A673 (cell line): ENCODE data around the gene FMN2.

Experiments used
- EZH2 ChIP-seq: fragments of 200-600 bp; sonication (generic); IDR thresholded peaks from 2 replicates; pipeline ENCODE4 v1.6.1; 2017; ENCODE audit warnings: borderline replicate concordance, low read depth, mild to moderate bottlenecking, mixed read lengths, antibody characterized with exemption, low read length; ENCODE audit not compliant: poor library complexity, severe bottlenecking
- TF ChIP-seq, protein P1 (sequence below): fragments of 300-800, 200-600 bp; sonication (generic); conservative IDR thresholded peaks from 2 replicates; pipeline ENCODE4 v1.5.1; 2017; ENCODE audit warnings: low read depth, mild to moderate bottlenecking, antibody characterized with exemption, low read length, moderate library complexity, mixed read lengths

DNA sequence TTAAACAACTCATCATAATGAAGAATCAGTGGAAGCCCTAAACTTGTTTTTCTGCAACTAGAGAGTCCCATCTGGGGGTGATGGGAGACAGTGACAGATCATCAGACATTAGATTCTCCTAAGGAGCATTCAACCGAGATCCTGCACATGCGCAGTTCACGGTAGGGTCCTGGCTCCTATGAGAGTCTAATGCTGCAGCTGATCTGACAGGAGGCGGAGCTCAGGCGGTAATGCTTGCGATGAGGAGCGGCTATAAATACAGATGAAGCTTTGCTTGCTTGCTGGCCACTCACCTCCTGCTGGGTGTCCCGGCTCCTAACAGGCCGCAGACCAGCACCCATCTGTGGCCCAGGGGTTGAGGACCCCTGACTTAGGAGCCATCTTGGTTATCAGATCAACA is 247.2 kb downstream of the FMN2 start:
- TF ChIP-seq, protein P1, sequence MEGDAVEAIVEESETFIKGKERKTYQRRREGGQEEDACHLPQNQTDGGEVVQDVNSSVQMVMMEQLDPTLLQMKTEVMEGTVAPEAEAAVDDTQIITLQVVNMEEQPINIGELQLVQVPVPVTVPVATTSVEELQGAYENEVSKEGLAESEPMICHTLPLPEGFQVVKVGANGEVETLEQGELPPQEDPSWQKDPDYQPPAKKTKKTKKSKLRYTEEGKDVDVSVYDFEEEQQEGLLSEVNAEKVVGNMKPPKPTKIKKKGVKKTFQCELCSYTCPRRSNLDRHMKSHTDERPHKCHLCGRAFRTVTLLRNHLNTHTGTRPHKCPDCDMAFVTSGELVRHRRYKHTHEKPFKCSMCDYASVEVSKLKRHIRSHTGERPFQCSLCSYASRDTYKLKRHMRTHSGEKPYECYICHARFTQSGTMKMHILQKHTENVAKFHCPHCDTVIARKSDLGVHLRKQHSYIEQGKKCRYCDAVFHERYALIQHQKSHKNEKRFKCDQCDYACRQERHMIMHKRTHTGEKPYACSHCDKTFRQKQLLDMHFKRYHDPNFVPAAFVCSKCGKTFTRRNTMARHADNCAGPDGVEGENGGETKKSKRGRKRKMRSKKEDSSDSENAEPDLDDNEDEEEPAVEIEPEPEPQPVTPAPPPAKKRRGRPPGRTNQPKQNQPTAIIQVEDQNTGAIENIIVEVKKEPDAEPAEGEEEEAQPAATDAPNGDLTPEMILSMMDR, result no peak
- no peak for TF ChIP-seq EZH2
